Kidney epithelial cell (primary cell): ENCODE measurements around the gene ALDH3A2. TPM values are rescaled to one million over a fixed set of nuclear protein-coding genes. Genes with fewer than 3 reads are reported as not detected.

Experiments
- DNase-seq: peaks from one replicate; pipeline ENCODE4 v3.0.0-alpha.2; 2010; ENCODE audit warnings: low read depth
- H3K27me3 ChIP-seq: 2 replicates; pipeline ENCODE4 v1.6.0; 2011; ENCODE audit warnings: low read length; ENCODE audit not compliant: control insufficient read depth, insufficient read depth
- H3K36me3 ChIP-seq: 2 replicates; pipeline ENCODE4 v1.5.1; 2011; ENCODE audit warnings: low read length; ENCODE audit not compliant: control insufficient read depth, insufficient read depth
- H3K4me3 ChIP-seq: 2 replicates; pipeline ENCODE4 v1.5.1; 2011; ENCODE audit warnings: low read depth, mild to moderate bottlenecking, control low read depth, low read length
- CTCF ChIP-seq: IDR thresholded peaks from 2 replicates; pipeline ENCODE4 v1.5.1; 2011; ENCODE audit warnings: mild to moderate bottlenecking, moderate library complexity, low read length, control low read depth, inconsistent platforms; ENCODE audit not compliant: insufficient read depth, poor library complexity, severe bottlenecking
- total RNA-seq: library from RNA; depleted of rRNA; stranded (reverse); fragments of >200 nt; gene quantifications from 2 replicates; pipeline ENCODE4 v1.2.3, GENCODE V29; 2015

ALDH3A2 gene
- total RNA-seq, 1 donor from 2014 or later, result 26.4 TPM

GRCh38 chr17:19646788-19647696, 1.5 kb upstream of the ALDH3A2 start:
- no peak for TF ChIP-seq CTCF
- Histone ChIP-seq H3K4me3 (no peak overlapping the region), H3K27me3 (no peaks in the 10 kb centered on the region), H3K36me3 (no peaks in the 10 kb centered on the region)
- no peak for DNase-seq

- Histone ChIP-seq H3K36me3 (no peaks in the 10 kb centered on the region), H3K4me3 (peak overlapping the region; percentile 65), H3K27me3 (no peaks in the 10 kb centered on the region)
- no peak for DNase-seq
- TF ChIP-seq CTCF, result no peak
These were observed 665 bp upstream of the ALDH3A2 start for GRCh38 chr17:19647697-19648474.

GRCh38 chr17:19649274-19649541, 657 bp downstream of the ALDH3A2 start:
- peak overlapping the region; percentile 65 for H3K4me3 ChIP-seq
- no peak for DNase-seq
- no peaks in the 10 kb centered on the region for H3K27me3 ChIP-seq
- no peaks in the 10 kb centered on the region for H3K36me3 ChIP-seq
- no peak for TF ChIP-seq CTCF

- TF ChIP-seq CTCF, result no peak
- no peaks in the 10 kb centered on the region for H3K36me3 ChIP-seq
- no peak for DNase-seq
- H3K4me3 ChIP-seq, result no peak overlapping the region
- H3K27me3 ChIP-seq, result no peaks in the 10 kb centered on the region
These were observed 2.3 kb downstream of the ALDH3A2 start for GRCh38 chr17:19650826-19651225.

GRCh38 chr17:19651451-19652238, 3.1 kb downstream of the ALDH3A2 start:
- Histone ChIP-seq H3K4me3 (no peak overlapping the region), H3K36me3 (no peaks in the 10 kb centered on the region), H3K27me3 (no peaks in the 10 kb centered on the region)
- no peak for TF ChIP-seq CTCF
- DNase-seq, result no peak
